ENCODE measurements around the gene CCDC88C.

Gene CCDC88C

GRCh38 chr14:91419451-91419850 lies 1.8 kb upstream of the CCDC88C start:
- H4K20me1 ChIP-seq (ENCODE audit: insufficient read depth): no peaks in the 10 kb centered on the region
- H3K4me3 ChIP-seq (IDR thresholded peaks at IDR 0.05; ENCODE audit: insufficient read depth, low read depth, low read length): no peak overlapping the region
- TF ChIP-seq, protein P1, sequence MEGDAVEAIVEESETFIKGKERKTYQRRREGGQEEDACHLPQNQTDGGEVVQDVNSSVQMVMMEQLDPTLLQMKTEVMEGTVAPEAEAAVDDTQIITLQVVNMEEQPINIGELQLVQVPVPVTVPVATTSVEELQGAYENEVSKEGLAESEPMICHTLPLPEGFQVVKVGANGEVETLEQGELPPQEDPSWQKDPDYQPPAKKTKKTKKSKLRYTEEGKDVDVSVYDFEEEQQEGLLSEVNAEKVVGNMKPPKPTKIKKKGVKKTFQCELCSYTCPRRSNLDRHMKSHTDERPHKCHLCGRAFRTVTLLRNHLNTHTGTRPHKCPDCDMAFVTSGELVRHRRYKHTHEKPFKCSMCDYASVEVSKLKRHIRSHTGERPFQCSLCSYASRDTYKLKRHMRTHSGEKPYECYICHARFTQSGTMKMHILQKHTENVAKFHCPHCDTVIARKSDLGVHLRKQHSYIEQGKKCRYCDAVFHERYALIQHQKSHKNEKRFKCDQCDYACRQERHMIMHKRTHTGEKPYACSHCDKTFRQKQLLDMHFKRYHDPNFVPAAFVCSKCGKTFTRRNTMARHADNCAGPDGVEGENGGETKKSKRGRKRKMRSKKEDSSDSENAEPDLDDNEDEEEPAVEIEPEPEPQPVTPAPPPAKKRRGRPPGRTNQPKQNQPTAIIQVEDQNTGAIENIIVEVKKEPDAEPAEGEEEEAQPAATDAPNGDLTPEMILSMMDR (conservative IDR thresholded peaks at IDR 0.05; ENCODE audit: low read depth, low read length): no peak
- peak overlapping the region; percentile 52; the same call in 1 of the 2 replicates for H3K4me2 ChIP-seq
- no peaks in the 10 kb centered on the region for H3K36me3 ChIP-seq (ENCODE audit: insufficient read depth)
- H3K27me3 ChIP-seq (ENCODE audit: insufficient read depth, low read depth): no peaks in the 10 kb centered on the region
- peak overlapping the region; percentile 71; the same call in 1 of the 2 replicates for H2AFZ ChIP-seq (ENCODE audit: low read depth)
- H3K9ac ChIP-seq: peak overlapping the region; percentile 93; the same call in 1 of the 2 replicates
- peaks cover 27% of the 10 kb centered on the region for H3K4me1 ChIP-seq (ENCODE audit: low read depth, poor library complexity, severe bottlenecking)
- H3K79me2 ChIP-seq (ENCODE audit: insufficient read depth, low read depth): peaks cover 24% of the 10 kb centered on the region
- peak overlapping the region; percentile 87; the same call in 1 of the 2 replicates for H3K27ac ChIP-seq

GRCh38 chr14:91419044-91419397 lies 1.4 kb upstream of the CCDC88C start:
- Histone ChIP-seq H4K20me1 (ENCODE audit: insufficient read depth) (no peaks in the 10 kb centered on the region), H3K4me1 (ENCODE audit: low read depth, poor library complexity, severe bottlenecking) (peaks cover 31% of the 10 kb centered on the region), H3K4me2 (peak overlapping the region; percentile 52; the same call in 1 of the 2 replicates), H3K9ac (peak overlapping the region; percentile 93), H3K4me3 (IDR thresholded peaks at IDR 0.05; ENCODE audit: insufficient read depth, low read depth, low read length) (no peak overlapping the region), H3K27ac (peak overlapping the region; percentile 87; the same call in 1 of the 2 replicates), H2AFZ (ENCODE audit: low read depth) (peak overlapping the region; percentile 71; the same call in 1 of the 2 replicates), H3K27me3 (ENCODE audit: insufficient read depth, low read depth) (no peaks in the 10 kb centered on the region), H3K79me2 (ENCODE audit: insufficient read depth, low read depth) (peaks cover 29% of the 10 kb centered on the region), H3K36me3 (ENCODE audit: insufficient read depth) (no peaks in the 10 kb centered on the region)
- TF ChIP-seq, protein P1 (conservative IDR thresholded peaks at IDR 0.05; ENCODE audit: low read depth, low read length): 0 out of 2 replicates have a peak, but pooled peaks have one; percentile 7

DNA sequence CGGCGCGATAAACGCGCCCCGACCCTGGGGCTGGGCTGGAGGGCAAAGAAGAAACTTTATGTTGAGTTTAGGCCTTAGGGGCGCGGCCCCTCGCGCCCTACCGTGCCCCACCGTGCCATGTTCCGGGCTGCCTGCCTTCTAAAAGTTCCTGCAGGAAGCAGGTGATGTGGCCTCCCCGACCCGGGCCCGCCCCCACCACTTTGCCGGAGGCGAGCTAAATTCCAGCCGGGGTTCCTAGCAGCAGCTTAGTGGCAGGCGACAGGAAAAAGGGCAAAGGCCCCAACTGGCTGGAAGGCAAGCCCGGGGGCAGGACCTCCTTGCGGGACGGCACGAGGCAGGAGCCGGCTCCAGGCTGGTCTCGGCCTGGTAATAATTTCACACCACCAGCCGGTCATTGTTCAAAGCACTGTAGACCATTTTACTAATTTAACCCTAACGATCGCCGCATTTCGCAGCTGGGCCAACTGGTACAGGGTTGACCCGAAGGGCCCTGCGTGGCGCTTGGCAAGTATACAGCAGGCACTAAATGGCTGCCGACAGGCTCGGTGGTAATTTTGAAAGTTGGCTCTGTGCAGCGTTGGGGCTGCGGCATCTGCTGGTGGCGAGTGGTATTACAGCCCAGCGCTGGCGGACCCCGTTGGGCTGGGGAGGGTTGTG lies 895 bp upstream of the CCDC88C start:
- Histone ChIP-seq H3K9ac (peak overlapping the region; percentile 93), H2AFZ (ENCODE audit: low read depth) (peak overlapping the region; percentile 71)

GRCh38 chr14:91417983-91418386 lies 365 bp upstream of the CCDC88C start:
- no peaks in the 10 kb centered on the region for H3K27me3 ChIP-seq (ENCODE audit: insufficient read depth, low read depth)
- peak overlapping the region; percentile 71 for H2AFZ ChIP-seq (ENCODE audit: low read depth)
- peaks cover 40% of the 10 kb centered on the region for H3K4me1 ChIP-seq (ENCODE audit: low read depth, poor library complexity, severe bottlenecking)
- no peaks in the 10 kb centered on the region for H3K36me3 ChIP-seq (ENCODE audit: insufficient read depth)
- peak overlapping the region; percentile 87 for H3K27ac ChIP-seq
- peak overlapping the region; percentile 93 for H3K9ac ChIP-seq
- TF ChIP-seq, protein P1 (conservative IDR thresholded peaks at IDR 0.05; ENCODE audit: low read depth, low read length): no peak
- no peaks in the 10 kb centered on the region for H4K20me1 ChIP-seq (ENCODE audit: insufficient read depth)
- H3K79me2 ChIP-seq (ENCODE audit: insufficient read depth, low read depth): peaks cover 39% of the 10 kb centered on the region
- no peak overlapping the region for H3K4me3 ChIP-seq (IDR thresholded peaks at IDR 0.05; ENCODE audit: insufficient read depth, low read depth, low read length)
- H3K4me2 ChIP-seq: peak overlapping the region; percentile 52

More for the DNA sequence above, 895 bp upstream of the CCDC88C start:
- peak overlapping the region; percentile 87 for H3K27ac ChIP-seq
- H3K4me3 ChIP-seq (IDR thresholded peaks at IDR 0.05; ENCODE audit: insufficient read depth, low read depth, low read length): no peak overlapping the region
- TF ChIP-seq, protein P1 (conservative IDR thresholded peaks at IDR 0.05; ENCODE audit: low read depth, low read length): peak; percentile 92
- no peaks in the 10 kb centered on the region for H3K27me3 ChIP-seq (ENCODE audit: insufficient read depth, low read depth)
- H3K79me2 ChIP-seq (ENCODE audit: insufficient read depth, low read depth): peaks cover 34% of the 10 kb centered on the region
- peak overlapping the region; percentile 52 for H3K4me2 ChIP-seq
- peaks cover 37% of the 10 kb centered on the region for H3K4me1 ChIP-seq (ENCODE audit: low read depth, poor library complexity, severe bottlenecking)
- no peaks in the 10 kb centered on the region for H3K36me3 ChIP-seq (ENCODE audit: insufficient read depth)
- H4K20me1 ChIP-seq (ENCODE audit: insufficient read depth): no peaks in the 10 kb centered on the region

Measured in KMS-11 (cell line).